NB4 (cell line): ENCODE data around the gene ZNF836.

ENCODE experiments used
- MYC ChIP-seq: IDR thresholded peaks from 2 replicates; pipeline ENCODE4 v1.6.1; 2011; ENCODE audit warnings: low read depth, low read length
- POLR2A ChIP-seq: IDR thresholded peaks from 2 replicates; pipeline ENCODE4 v1.6.1; 2011; ENCODE audit warnings: mild to moderate bottlenecking; ENCODE audit not compliant: insufficient read length; ENCODE audit errors: extremely low read depth
- TF ChIP-seq, protein P1 (sequence below): IDR thresholded peaks from 2 replicates; pipeline ENCODE4 v1.6.1; 2011; ENCODE audit warnings: low read depth, low read length
- TF ChIP-seq, protein P2 (sequence below): IDR thresholded peaks from one replicate; pipeline ENCODE4 v1.5.1; 2012; ENCODE audit warnings: low read depth, low read length

DNA sequence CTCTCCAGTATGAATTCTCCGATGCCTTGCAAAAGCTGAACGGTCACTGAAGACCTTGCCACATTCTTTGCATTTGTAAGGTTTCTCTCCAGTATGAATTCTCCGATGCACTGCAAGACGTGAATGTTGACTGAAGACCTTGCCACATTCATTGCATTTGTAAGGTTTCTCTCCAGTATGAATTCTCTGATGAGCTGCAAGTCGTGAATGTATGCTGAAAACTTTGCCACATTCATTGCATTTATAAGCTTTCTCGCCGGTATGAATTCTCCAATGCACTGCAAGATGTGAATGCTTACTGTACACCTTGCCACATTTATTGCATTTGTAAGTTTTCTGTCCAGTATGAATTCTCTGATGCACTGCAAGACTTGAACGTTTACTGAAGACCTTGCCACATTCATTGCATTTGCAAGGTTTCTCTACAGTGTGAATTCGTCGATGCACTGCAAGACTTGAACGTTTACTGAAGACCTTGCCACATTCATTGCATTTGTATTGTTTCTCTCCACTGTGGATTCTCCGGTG, 55.8 kb downstream of the ZNF836 start:
- no peak for TF ChIP-seq POLR2A
- TF ChIP-seq, protein P1, sequence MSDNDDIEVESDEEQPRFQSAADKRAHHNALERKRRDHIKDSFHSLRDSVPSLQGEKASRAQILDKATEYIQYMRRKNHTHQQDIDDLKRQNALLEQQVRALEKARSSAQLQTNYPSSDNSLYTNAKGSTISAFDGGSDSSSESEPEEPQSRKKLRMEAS, result no peak
- TF ChIP-seq, protein P2, sequence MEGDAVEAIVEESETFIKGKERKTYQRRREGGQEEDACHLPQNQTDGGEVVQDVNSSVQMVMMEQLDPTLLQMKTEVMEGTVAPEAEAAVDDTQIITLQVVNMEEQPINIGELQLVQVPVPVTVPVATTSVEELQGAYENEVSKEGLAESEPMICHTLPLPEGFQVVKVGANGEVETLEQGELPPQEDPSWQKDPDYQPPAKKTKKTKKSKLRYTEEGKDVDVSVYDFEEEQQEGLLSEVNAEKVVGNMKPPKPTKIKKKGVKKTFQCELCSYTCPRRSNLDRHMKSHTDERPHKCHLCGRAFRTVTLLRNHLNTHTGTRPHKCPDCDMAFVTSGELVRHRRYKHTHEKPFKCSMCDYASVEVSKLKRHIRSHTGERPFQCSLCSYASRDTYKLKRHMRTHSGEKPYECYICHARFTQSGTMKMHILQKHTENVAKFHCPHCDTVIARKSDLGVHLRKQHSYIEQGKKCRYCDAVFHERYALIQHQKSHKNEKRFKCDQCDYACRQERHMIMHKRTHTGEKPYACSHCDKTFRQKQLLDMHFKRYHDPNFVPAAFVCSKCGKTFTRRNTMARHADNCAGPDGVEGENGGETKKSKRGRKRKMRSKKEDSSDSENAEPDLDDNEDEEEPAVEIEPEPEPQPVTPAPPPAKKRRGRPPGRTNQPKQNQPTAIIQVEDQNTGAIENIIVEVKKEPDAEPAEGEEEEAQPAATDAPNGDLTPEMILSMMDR, result no peak
- TF ChIP-seq MYC, result no peak
